HepG2 (cell line): Measurements from ENCODE around the gene UGT2B15. TPM values are rescaled to one million over a fixed set of nuclear protein-coding genes. Genes with fewer than 3 reads are reported as not detected.
"Not testable (repeated sequence)": the region's sequence is repeated elsewhere in the genome, so short reads cannot be mapped to it uniquely, and the experiment has no call there.

Experiments
- ARID5B ChIP-seq: IDR thresholded peaks from 2 replicates; pipeline ENCODE4 v1.4.0; 2020; ENCODE audit warnings: mild to moderate bottlenecking, missing genetic modification reagents
- ASH2L ChIP-seq: fragments of 300-600, 200-600 bp; sonication (generic); IDR thresholded peaks from 2 replicates; pipeline ENCODE4 v1.7.0; 2017; ENCODE audit warnings: low read depth, mild to moderate bottlenecking, moderate library complexity, mixed read lengths, low read length; ENCODE audit not compliant: insufficient read length
- CBFB ChIP-seq: sonication (generic); formaldehyde crosslinking; IDR thresholded peaks from 2 replicates; pipeline ENCODE4 v1.4.0; 2020; ENCODE audit warnings: missing genetic modification reagents
- CEBPG ChIP-seq: IDR thresholded peaks from 2 replicates; pipeline ENCODE4 v1.6.1; 2016
- DPF2 ChIP-seq: sonication (generic); formaldehyde crosslinking; IDR thresholded peaks from 2 replicates; pipeline ENCODE4 v1.4.0; 2020; ENCODE audit warnings: mild to moderate bottlenecking, low read depth, missing genetic modification reagents, borderline replicate concordance
- FOXA3 ChIP-seq: IDR thresholded peaks from 2 replicates; pipeline ENCODE4 v1.6.1; 2016; ENCODE audit warnings: missing genetic modification reagents, missing compliant biosample characterization
- GATAD2A ChIP-seq: IDR thresholded peaks from 2 replicates; pipeline ENCODE4 v1.6.1; 2016
- HDAC2 ChIP-seq: sonication (generic); formaldehyde crosslinking; IDR thresholded peaks from 2 replicates; pipeline ENCODE4 v1.4.0; 2020; ENCODE audit warnings: missing genetic modification reagents
- HHEX ChIP-seq: IDR thresholded peaks from 2 replicates; pipeline ENCODE4 v1.6.1; 2016; ENCODE audit warnings: control low read depth
- KAT8 ChIP-seq: IDR thresholded peaks from 2 replicates; pipeline ENCODE4 v1.6.1; 2016; ENCODE audit warnings: missing genetic modification reagents, missing compliant biosample characterization
- LCORL ChIP-seq, 2 experiments: fragments of 450-650 bp in 1 of 2; sonication (generic) in 1 of 2; formaldehyde crosslinking in 1 of 2; IDR thresholded peaks; 2 replicates each; pipeline versions ENCODE4 v1.5.0 to v1.6.1; 2017 to 2020; ENCODE audit warnings: antibody characterized with exemption in 1 of 2, missing genetic modification reagents in 1 of 2
- MIER3 ChIP-seq: IDR thresholded peaks from 2 replicates; pipeline ENCODE4 v1.6.1; 2016; ENCODE audit warnings: missing compliant biosample characterization, borderline replicate concordance
- SIX4 ChIP-seq: sonication (generic); formaldehyde crosslinking; IDR thresholded peaks from 2 replicates; pipeline ENCODE4 v1.4.0; 2020; ENCODE audit warnings: missing genetic modification reagents
- ZNF264 ChIP-seq: sonication (generic); formaldehyde crosslinking; IDR thresholded peaks from 2 replicates; pipeline ENCODE4 v1.4.0; 2020; ENCODE audit warnings: missing genetic modification reagents
- ZNF280D ChIP-seq: sonication (generic); formaldehyde crosslinking; IDR thresholded peaks from 2 replicates; pipeline ENCODE4 v1.5.1; 2020; ENCODE audit warnings: mild to moderate bottlenecking, missing genetic modification reagents
- ZNF281 ChIP-seq: sonication (generic); formaldehyde crosslinking; IDR thresholded peaks from 2 replicates; pipeline ENCODE4 v1.4.0; 2020; ENCODE audit warnings: missing genetic modification reagents, borderline replicate concordance
- polyA plus RNA-seq, 8 experiments: library from polyadenylated mRNA; depleted of rRNA in 3 of 8; stranded (reverse) in 7 of 8; unstranded in 1 of 8; fragments of >200 nt; fragmentation: Illumina TruSeq in 4 of 8; extraction: Trizol in 4 of 8; gene quantifications; 2 replicates each; pipeline versions ENCODE4 v1.2.1 to v1.2.3, GENCODE V29; 2011 to 2016; ENCODE audit warnings: low read depth in 4 of 8, missing spikeins in 1 of 8, mixed read lengths in 1 of 8; ENCODE audit not compliant: insufficient read depth in 1 of 8
- total RNA-seq, 5 experiments: library from RNA; depleted of rRNA; stranded (reverse); fragments of >200 nt; fragmentation: Illumina TruSeq; extraction: Trizol; gene quantifications; 2 replicates each; pipeline ENCODE4 v1.2.3, GENCODE V29; 2016; ENCODE audit warnings: low read depth in 1 of 5

Gene UGT2B15
- total and polyA plus RNA-seq, 2 of the 13 experiments (the other 11 are each of a cell fraction or from before 2014, with no cell fraction given): 0.04 to 0.11 TPM

GRCh38 chr4:68656445-68656973, 13.9 kb downstream of the UGT2B15 start (continued):
- TF ChIP-seq MIER3 (peak; percentile 34; the same call in 1 of the 2 replicates), ASH2L (peak; percentile 92), GATAD2A (peak; percentile 77), HHEX (CRISPR knock-in tag) (peak; percentile 37; the same call in 1 of the 2 replicates), CBFB (CRISPR knock-in tag) (peak; percentile 33), HDAC2 (CRISPR knock-in tag) (peak; percentile 34; the same call in 1 of the 2 replicates), SIX4 (CRISPR knock-in tag) (peak; percentile 48; the same call in 1 of the 2 replicates), KAT8 (CRISPR knock-in tag) (peak; percentile 14; the same call in 1 of the 2 replicates), ZNF264 (CRISPR knock-in tag) (peak; percentile 52; the same call in 1 of the 2 replicates), DPF2 (CRISPR knock-in tag) (0 out of 2 replicates have a peak, but pooled peaks have one; percentile 47), CEBPG (CRISPR knock-in tag) (peak; percentile 32; the same call in 1 of the 2 replicates), FOXA3 (CRISPR knock-in tag) (peak; percentile 67), ZNF281 (CRISPR knock-in tag) (peak; percentile 48; the same call in 1 of the 2 replicates), ZNF280D (CRISPR knock-in tag) (peak; percentile 33; the same call in 1 of the 2 replicates), LCORL (CRISPR knock-in tag; IDR thresholded peaks at IDR 0.05) (peak; percentile 10; the same call in 1 of the 2 replicates), ARID5B (CRISPR knock-in tag) (peak; percentile 68)
- not testable (repeated sequence) for TF ChIP-seq LCORL (IDR thresholded peaks at IDR 0.05)
